ENCODE data around the gene GFM1. TPM values are rescaled to one million over a fixed set of nuclear protein-coding genes. Genes with fewer than 3 reads are reported as not detected.
"Not testable (repeated sequence)": the region's sequence is repeated elsewhere in the genome, so short reads cannot be mapped to it uniquely, and the experiment has no call there.

The GFM1 gene
- total and polyA plus RNA-seq, 2 donors (not counting 3 experiments of a cell fraction or from before 2014, with no cell fraction given), result 14.9 to 68.6 TPM

- Histone ChIP-seq H4K20me1 (replicated peaks; ENCODE audit: control insufficient read depth, extremely low read depth, insufficient read depth, low read length) (no peaks in the 10 kb centered on the region), H3K27me3 (ENCODE audit: control insufficient read depth in 2 of 2, insufficient read depth in 2 of 2, low read length in 2 of 2) (no peaks in the 10 kb centered on the region), H3K9ac (replicated peaks; ENCODE audit: extremely low read depth, insufficient read depth, low read length) (peak overlapping the region; percentile 11), H3K9me3 (replicated peaks; ENCODE audit: control insufficient read depth, insufficient read depth, low read length) (no peaks in the 10 kb centered on the region), H3K27ac (ENCODE audit: insufficient read depth, low read depth, low read length) (peak overlapping the region; percentile 65), H3K4me2 (ENCODE audit: insufficient read depth, low read length) (peak overlapping the region; percentile 38), H3K4me3 (replicated peaks in 1 of 3; ENCODE audit: insufficient read depth in 1 of 3, low read depth in 1 of 3, low read length in 3 of 3) (no peak overlapping the region), H3K9me1 (replicated peaks; ENCODE audit: control insufficient read depth, extremely low read depth, insufficient read depth, low read length) (no peaks in the 10 kb centered on the region), H3K36me3 (ENCODE audit: control insufficient read depth in 2 of 2, extremely low read depth in 1 of 2, insufficient read depth in 2 of 2, low read length in 2 of 2) (peaks cover 0 to 6% of the 10 kb centered on the region in 2 experiments), H3K4me1 (ENCODE audit: control insufficient read depth, extremely low read depth, insufficient read depth, low read length) (peaks cover 11% of the 10 kb centered on the region), H2AFZ (ENCODE audit: low read depth, low read length) (no peak overlapping the region), H3K79me2 (ENCODE audit: control insufficient read depth, insufficient read depth, low read length) (no peaks in the 10 kb centered on the region)
- POLR2A ChIA-PET, result no interaction called here
- intact Hi-C loops (cut with micrococcal nuclease) (no loop called here), dilution Hi-C loops (cut with MboI; ENCODE audit: extremely low pct_ligation_motif_present, low sequenced_read_pairs) (no loop called here)
- FAIRE-seq (no peak), DNase-seq (ENCODE audit: low read depth, low spot score) (peak; percentile 77)
- BruUV-seq (replicated peaks), result no TSS peak
- TF ChIP-seq CTCF (IDR thresholded peaks at IDR 0.05; ENCODE audit: extremely low read depth in 1 of 2, insufficient read depth in 1 of 2, low read depth in 1 of 2, low read length in 2 of 2), result no peak
- peak; percentile 50 for TF ChIP-seq JUN (IDR thresholded peaks at IDR 0.05; ENCODE audit: borderline replicate concordance, insufficient read depth, insufficient read length, low read depth)
- TF ChIP-seq MYC (IDR thresholded peaks at IDR 0.05; ENCODE audit: low read depth, low read length), result no peak
- no peak for TF ChIP-seq POLR2AphosphoS5 (IDR thresholded peaks at IDR 0.05; ENCODE audit: insufficient read depth, low read depth, low read length)
- no peak for TF ChIP-seq EZH2 (IDR thresholded peaks at IDR 0.05; ENCODE audit: borderline replicate concordance, low read depth, low read length, severe bottlenecking)
- CTCF ChIA-PET, result interaction anchor here (4.3 kb wide), 1 partner anchor 8 kb away, joined by 28 read pairs; no protein-coding TSS in a partner anchor
These were observed 40.8 kb downstream of the GFM1 start for GRCh38 chr3:158685159-158685558.

- H3K9me3 ChIP-seq (replicated peaks; ENCODE audit: control insufficient read depth, insufficient read depth, low read length); H3K4me2 ChIP-seq (ENCODE audit: insufficient read depth, low read length); H3K27ac ChIP-seq (ENCODE audit: insufficient read depth, low read depth, low read length); POLR2A ChIA-PET; H3K79me2 ChIP-seq (ENCODE audit: control insufficient read depth, insufficient read depth, low read length); intact Hi-C loops (cut with micrococcal nuclease); H3K36me3 ChIP-seq (ENCODE audit: control insufficient read depth in 2 of 2, extremely low read depth in 1 of 2, insufficient read depth in 2 of 2, low read length in 2 of 2); dilution Hi-C loops (cut with MboI; ENCODE audit: extremely low pct_ligation_motif_present, low sequenced_read_pairs); H3K4me3 ChIP-seq (replicated peaks in 1 of 3; ENCODE audit: insufficient read depth in 1 of 3, low read depth in 1 of 3, low read length in 3 of 3); H4K20me1 ChIP-seq (replicated peaks; ENCODE audit: control insufficient read depth, extremely low read depth, insufficient read depth, low read length); H3K9ac ChIP-seq (replicated peaks; ENCODE audit: extremely low read depth, insufficient read depth, low read length); H2AFZ ChIP-seq (ENCODE audit: low read depth, low read length); BruUV-seq (replicated peaks); FAIRE-seq; DNase-seq (ENCODE audit: low read depth, low spot score); H3K4me1 ChIP-seq (ENCODE audit: control insufficient read depth, extremely low read depth, insufficient read depth, low read length); H3K9me1 ChIP-seq (replicated peaks; ENCODE audit: control insufficient read depth, extremely low read depth, insufficient read depth, low read length); H3K27me3 ChIP-seq (ENCODE audit: control insufficient read depth in 2 of 2, insufficient read depth in 2 of 2, low read length in 2 of 2): not testable (repeated sequence)
- CTCF ChIA-PET, result interaction anchor here (1.0 to 4.0 kb wide), 4 partner anchors 10 to 42 kb away, joined by 3 to 27 read pairs (median 3); no protein-coding TSS in a partner anchor
These were observed 49.6 kb downstream of the GFM1 start for GRCh38 chr3:158693866-158694456.

All from endothelial cell of umbilical vein (primary cell).